Dermis microvascular lymphatic vessel endothelial cell (primary cell): ENCODE measurements around the gene STK24. TPM values are rescaled to one million over a fixed set of nuclear protein-coding genes. Genes with fewer than 3 reads are reported as not detected.
A peak's percentile ranks its signal among the peaks of the same experiment; 100 is the strongest.

Source experiments
- DNase-seq, 2 donors: peaks; one replicate each; pipeline versions ENCODE4 v3.0.0 to v3.0.0-alpha.2; 2010; ENCODE audit warnings: low read depth in 2 of 2
- total RNA-seq: library from RNA; depleted of rRNA; stranded (reverse); fragments of >200 nt; gene quantifications from 2 replicates; pipeline ENCODE4 v1.2.1, GENCODE V29; 2014

Gene STK24
- total RNA-seq, 1 donor from 2014 or later = 34.0 TPM

GRCh38 chr13:98475522-98475921 lies 101.4 kb downstream of the STK24 start:
- peak in 1 of 2 donors; percentile 20 for DNase-seq

GRCh38 chr13:98474761-98475160 lies 102.1 kb downstream of the STK24 start:
- DNase-seq = no peak

- DNase-seq = no peak
These were observed 102.6 kb downstream of the STK24 start for GRCh38 chr13:98474292-98474691.

- DNase-seq = no peak
These were observed 103.1 kb downstream of the STK24 start for GRCh38 chr13:98473788-98474144.

GRCh38 chr13:98473135-98473787 lies 103.6 kb downstream of the STK24 start:
- no peak for DNase-seq

GRCh38 chr13:98471934-98472333 lies 105.0 kb downstream of the STK24 start:
- DNase-seq = no peak

GRCh38 chr13:98470920-98471319 lies 106.0 kb downstream of the STK24 start:
- DNase-seq = no peak

GRCh38 chr13:98468929-98469328 lies 108.0 kb downstream of the STK24 start:
- DNase-seq = no peak

GRCh38 chr13:98468361-98468760 lies 108.5 kb downstream of the STK24 start:
- DNase-seq = no peak

- no peak for DNase-seq
These were observed 109.5 kb downstream of the STK24 start for GRCh38 chr13:98467263-98467985.

- DNase-seq = peak; percentile 38 to 65
These were observed 110.2 kb downstream of the STK24 start for GRCh38 chr13:98466634-98467236.

GRCh38 chr13:98462946-98463345 lies 114.0 kb downstream of the STK24 start:
- no peak for DNase-seq

GRCh38 chr13:98462241-98462882 lies 114.5 kb downstream of the STK24 start:
- DNase-seq = no peak

- no peak for DNase-seq
These were observed 115.2 kb downstream of the STK24 start for GRCh38 chr13:98461486-98462240.

GRCh38 chr13:98460516-98460915 lies 116.4 kb downstream of the STK24 start:
- no peak for DNase-seq

- DNase-seq = no peak
These were observed 117.1 kb downstream of the STK24 start for GRCh38 chr13:98459721-98460370.

GRCh38 chr13:98459171-98459681 lies 117.7 kb downstream of the STK24 start:
- no peak for DNase-seq

- DNase-seq = no peak
These were observed 118.5 kb downstream of the STK24 start for GRCh38 chr13:98458431-98458830.

GRCh38 chr13:98457053-98457452 lies 119.9 kb downstream of the STK24 start:
- no peak for DNase-seq

- no peak for DNase-seq
These were observed 120.5 kb downstream of the STK24 start for GRCh38 chr13:98456413-98456845.

GRCh38 chr13:98454389-98454881 lies 122.5 kb downstream of the STK24 start:
- DNase-seq = peak in 1 of 2 donors; percentile 23
